HG02623 (cell line): ENCODE measurements around the gene ST3GAL3.
"Not testable (repeated sequence)": the region's sequence is repeated elsewhere in the genome, so short reads cannot be mapped to it uniquely, and the experiment has no call there.

Experiments
- ATAC-seq: cut with Tn5 transposase; IDR thresholded peaks from one replicate; pipeline ENCODE4 v1.9.1; 2021; ENCODE audit warnings: moderate library complexity; ENCODE audit not compliant: unreplicated experiment

Gene ST3GAL3

GRCh38 chr1:43753422-43753821 is 46.1 kb downstream of the ST3GAL3 start:
- no peak for ATAC-seq

GRCh38 chr1:43754892-43755291 is 47.6 kb downstream of the ST3GAL3 start:
- ATAC-seq, result no peak

- no peak for ATAC-seq
These were observed 50.2 kb downstream of the ST3GAL3 start for GRCh38 chr1:43757343-43758053.

GRCh38 chr1:43760745-43761317 is 53.5 kb downstream of the ST3GAL3 start:
- ATAC-seq, result no peak

GRCh38 chr1:43763497-43763973 is 56.2 kb downstream of the ST3GAL3 start:
- ATAC-seq, result no peak

GRCh38 chr1:43764581-43764980 is 57.2 kb downstream of the ST3GAL3 start:
- ATAC-seq, result no peak

GRCh38 chr1:43766086-43766784 is 58.9 kb downstream of the ST3GAL3 start:
- ATAC-seq, result no peak

GRCh38 chr1:43766818-43767525 is 59.6 kb downstream of the ST3GAL3 start:
- no peak for ATAC-seq

GRCh38 chr1:43768168-43768567 is 60.8 kb downstream of the ST3GAL3 start:
- no peak for ATAC-seq

GRCh38 chr1:43769350-43769908 is 62.1 kb downstream of the ST3GAL3 start:
- ATAC-seq, result no peak

GRCh38 chr1:43770111-43770510 is 62.8 kb downstream of the ST3GAL3 start:
- ATAC-seq, result no peak

GRCh38 chr1:43772978-43773377 is 65.6 kb downstream of the ST3GAL3 start:
- no peak for ATAC-seq

- ATAC-seq, result no peak
These were observed 66.5 kb downstream of the ST3GAL3 start for GRCh38 chr1:43773821-43774220.

GRCh38 chr1:43774359-43774758 is 67.0 kb downstream of the ST3GAL3 start:
- no peak for ATAC-seq

- no peak for ATAC-seq
These were observed 68.9 kb downstream of the ST3GAL3 start for GRCh38 chr1:43776043-43776761.

- not testable (repeated sequence) for ATAC-seq
These were observed 70.6 kb downstream of the ST3GAL3 start for GRCh38 chr1:43777916-43778315.

GRCh38 chr1:43779266-43779665 is 71.9 kb downstream of the ST3GAL3 start:
- no peak for ATAC-seq

GRCh38 chr1:43779805-43780403 is 72.6 kb downstream of the ST3GAL3 start:
- no peak for ATAC-seq

- no peak for ATAC-seq
These were observed 74.2 kb downstream of the ST3GAL3 start for GRCh38 chr1:43781574-43781973.

- no peak for ATAC-seq
These were observed 75.8 kb downstream of the ST3GAL3 start for GRCh38 chr1:43783096-43783670.
